Neural cell (in vitro differentiated cells): Measurements from ENCODE around the gene TAGLN2. TPM values are rescaled to one million over a fixed set of nuclear protein-coding genes. Genes with fewer than 3 reads are reported as not detected.

Experiments
- H2AFZ ChIP-seq: fragments of 200-600, 300-800 bp; sonication (generic), shearing (Covaris generic); 2 replicates; pipeline ENCODE4 v1.6.0; 2014; ENCODE audit warnings: low read depth, mild to moderate bottlenecking, antibody characterized with exemption, low read length, moderate library complexity
- H3F3A ChIP-seq: fragments of 200-600 bp; shearing (Covaris generic); 2 replicates; pipeline ENCODE4 v1.6.1; 2016; ENCODE audit warnings: mild to moderate bottlenecking, moderate library complexity, mixed read lengths, antibody characterized with exemption, low read length; ENCODE audit not compliant: insufficient read depth, poor library complexity, severe bottlenecking
- H3K27ac ChIP-seq: fragments of 200-600, 300-800 bp; sonication (generic), shearing (Covaris generic); 2 replicates; pipeline ENCODE4 v1.5.1; 2014; ENCODE audit warnings: mild to moderate bottlenecking, low read length, moderate library complexity
- H3K27me3 ChIP-seq: fragments of 300-800, 200-600 bp; sonication (generic), shearing (Covaris generic); 2 replicates; pipeline ENCODE4 v1.6.0; 2014; ENCODE audit warnings: mild to moderate bottlenecking, low read depth, low read length, moderate library complexity; ENCODE audit not compliant: insufficient read depth
- H3K36me3 ChIP-seq: fragments of 300-800, 200-600 bp; sonication (generic), shearing (Covaris generic); 2 replicates; pipeline ENCODE4 v1.5.1; 2014; ENCODE audit warnings: mild to moderate bottlenecking, antibody characterized with exemption, low read length, moderate library complexity; ENCODE audit not compliant: insufficient read depth
- H3K4me2 ChIP-seq: fragments of 300-800, 200-600 bp; sonication (generic), shearing (Covaris generic); 2 replicates; pipeline ENCODE4 v1.6.0; 2014; ENCODE audit warnings: mild to moderate bottlenecking, low read length
- H3K4me3 ChIP-seq: fragments of 300-800, 200-600 bp; sonication (generic), shearing (Covaris generic); 2 replicates; pipeline ENCODE4 v1.5.1; 2014; ENCODE audit warnings: mild to moderate bottlenecking, low read length, moderate library complexity
- H3K79me2 ChIP-seq: fragments of 200-600 bp; shearing (Covaris generic); replicated peaks from 2 replicates; pipeline ENCODE4 v1.6.0; 2014; ENCODE audit warnings: mild to moderate bottlenecking, low read length, moderate library complexity; ENCODE audit not compliant: insufficient read depth
- H3K9ac ChIP-seq: fragments of 300-800, 200-600 bp; sonication (generic), shearing (Covaris generic); 2 replicates; pipeline ENCODE4 v1.6.1; 2016; ENCODE audit warnings: mild to moderate bottlenecking, low read length, mixed read lengths
- H3K9me2 ChIP-seq: fragments of 200-600 bp; shearing (Covaris generic); 2 replicates; pipeline ENCODE4 v1.6.1; 2016; ENCODE audit warnings: mild to moderate bottlenecking, low read length, mixed read lengths; ENCODE audit not compliant: insufficient read depth
- H3K9me3 ChIP-seq: fragments of 200-600, 300-800 bp; sonication (generic), shearing (Covaris generic); 2 replicates; pipeline ENCODE4 v1.6.1; 2016; ENCODE audit warnings: mild to moderate bottlenecking, mixed run types, low read length, moderate library complexity, mixed read lengths
- H4K20me1 ChIP-seq: fragments of 200-600 bp; shearing (Covaris generic); 2 replicates; pipeline ENCODE4 v1.6.1; 2016; ENCODE audit warnings: mild to moderate bottlenecking, mixed run types; ENCODE audit not compliant: insufficient read depth
- EP300 ChIP-seq: fragments of 450-650 bp; conservative IDR thresholded peaks from 2 replicates; pipeline ENCODE4 v1.6.1; 2014; ENCODE audit warnings: antibody characterized with exemption, mild to moderate bottlenecking, moderate library complexity; ENCODE audit not compliant: poor library complexity, severe bottlenecking
- EZH2 ChIP-seq: fragments of 200-600, 300-800 bp; shearing (Covaris generic), sonication (generic); IDR thresholded peaks from 2 replicates; pipeline ENCODE4 v1.6.1; 2014; ENCODE audit warnings: antibody characterized with exemption, low read length, borderline replicate concordance, mild to moderate bottlenecking; ENCODE audit not compliant: insufficient read depth, poor library complexity, severe bottlenecking
- MXI1 ChIP-seq: fragments of 450-650 bp; conservative IDR thresholded peaks from 2 replicates; pipeline ENCODE4 v1.6.1; 2014; ENCODE audit warnings: antibody characterized with exemption, mild to moderate bottlenecking; ENCODE audit not compliant: poor library complexity, severe bottlenecking
- POLR2AphosphoS5 ChIP-seq: IDR thresholded peaks from 2 replicates; pipeline ENCODE4 v1.6.1; 2012
- RAD21 ChIP-seq: fragments of 450-650 bp; conservative IDR thresholded peaks from 2 replicates; pipeline ENCODE4 v1.6.1; 2014; ENCODE audit warnings: antibody characterized with exemption, mild to moderate bottlenecking, moderate library complexity
- REST ChIP-seq: IDR thresholded peaks from 2 replicates; pipeline ENCODE4 v1.6.1; 2012; ENCODE audit warnings: borderline replicate concordance
- SMC3 ChIP-seq: fragments of 450-650 bp; conservative IDR thresholded peaks from 2 replicates; pipeline ENCODE4 v1.6.1; 2014; ENCODE audit warnings: antibody characterized with exemption, mild to moderate bottlenecking, moderate library complexity; ENCODE audit not compliant: poor library complexity
- TAF1 ChIP-seq: IDR thresholded peaks from 2 replicates; pipeline ENCODE4 v1.6.1; 2012; ENCODE audit warnings: low read depth
- polyA plus RNA-seq: library from polyadenylated mRNA; depleted of rRNA; stranded (reverse); fragments of >200 nt; gene quantifications from 2 replicates; pipeline ENCODE4 v1.2.3, GENCODE V29; 2014
- TF ChIP-seq, protein P1 (sequence below): fragments of 450-650 bp; IDR thresholded peaks from 2 replicates; pipeline ENCODE4 v1.5.1; 2014; ENCODE audit warnings: antibody characterized with exemption, mild to moderate bottlenecking, moderate library complexity; ENCODE audit not compliant: poor library complexity, severe bottlenecking

The TAGLN2 gene
- polyA plus RNA-seq, 1 donor from 2014 or later, result 0.52 TPM

DNA sequence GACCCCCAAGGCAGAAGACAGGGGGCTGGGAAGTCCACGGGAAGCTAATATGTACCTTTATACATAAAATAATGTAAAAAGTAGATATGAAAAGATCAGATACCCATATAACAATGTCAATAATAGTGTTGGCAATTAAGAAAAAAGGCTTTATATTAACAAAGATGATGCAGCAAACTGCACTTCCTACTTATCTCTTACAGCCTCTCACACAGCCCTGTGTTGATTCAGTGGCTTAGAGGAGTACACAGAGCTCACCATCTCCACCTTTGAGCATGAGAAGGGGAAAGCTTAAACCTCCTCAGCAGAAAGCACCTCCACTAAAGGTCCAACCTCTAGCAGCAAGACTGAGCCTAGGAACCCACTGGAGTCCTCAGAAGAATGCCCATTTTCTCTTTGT lies 55.7 kb downstream of the TAGLN2 start:
- Histone ChIP-seq H4K20me1 (no peaks in the 10 kb centered on the region), H3K27me3 (no peaks in the 10 kb centered on the region), H3K36me3 (no peaks in the 10 kb centered on the region), H3K9me2 (no peaks in the 10 kb centered on the region), H3K4me2 (no peak overlapping the region), H3K9me3 (no peaks in the 10 kb centered on the region), H3K79me2 (no peaks in the 10 kb centered on the region), H3K4me3 (no peak overlapping the region), H2AFZ (no peak overlapping the region), H3F3A (no peaks in the 10 kb centered on the region), H3K27ac (no peak overlapping the region), H3K9ac (no peak overlapping the region)
- no peak for TF ChIP-seq EZH2

DNA sequence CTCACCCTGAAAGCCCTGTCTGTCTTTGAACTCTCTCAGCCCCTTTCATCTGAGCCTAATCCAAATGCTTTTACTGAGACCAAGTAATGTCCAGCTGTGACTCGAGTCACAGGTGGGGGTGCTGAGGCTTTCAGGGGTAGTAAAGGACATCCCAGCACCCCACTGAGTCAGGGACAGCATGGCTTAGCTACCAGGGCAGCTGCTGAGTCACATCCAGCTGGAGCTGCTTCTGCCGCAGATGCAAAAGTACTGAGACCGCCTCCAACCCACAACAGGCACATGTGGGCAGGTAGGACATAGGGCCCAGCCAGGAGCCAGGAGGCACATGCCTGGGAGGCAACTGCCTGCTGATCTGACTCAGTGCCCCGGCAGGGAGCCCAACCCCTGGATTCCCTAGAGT lies 56.1 kb downstream of the TAGLN2 start:
- Histone ChIP-seq H2AFZ (no peak overlapping the region), H3K4me3 (no peak overlapping the region), H3K27ac (no peak overlapping the region), H3K79me2 (no peaks in the 10 kb centered on the region), H3F3A (no peaks in the 10 kb centered on the region), H3K36me3 (no peaks in the 10 kb centered on the region), H3K9me2 (no peaks in the 10 kb centered on the region), H3K27me3 (no peaks in the 10 kb centered on the region), H4K20me1 (no peaks in the 10 kb centered on the region), H3K4me2 (no peak overlapping the region), H3K9me3 (no peaks in the 10 kb centered on the region), H3K9ac (no peak overlapping the region)
- TF ChIP-seq POLR2AphosphoS5, result no peak
- TF ChIP-seq, protein P1, sequence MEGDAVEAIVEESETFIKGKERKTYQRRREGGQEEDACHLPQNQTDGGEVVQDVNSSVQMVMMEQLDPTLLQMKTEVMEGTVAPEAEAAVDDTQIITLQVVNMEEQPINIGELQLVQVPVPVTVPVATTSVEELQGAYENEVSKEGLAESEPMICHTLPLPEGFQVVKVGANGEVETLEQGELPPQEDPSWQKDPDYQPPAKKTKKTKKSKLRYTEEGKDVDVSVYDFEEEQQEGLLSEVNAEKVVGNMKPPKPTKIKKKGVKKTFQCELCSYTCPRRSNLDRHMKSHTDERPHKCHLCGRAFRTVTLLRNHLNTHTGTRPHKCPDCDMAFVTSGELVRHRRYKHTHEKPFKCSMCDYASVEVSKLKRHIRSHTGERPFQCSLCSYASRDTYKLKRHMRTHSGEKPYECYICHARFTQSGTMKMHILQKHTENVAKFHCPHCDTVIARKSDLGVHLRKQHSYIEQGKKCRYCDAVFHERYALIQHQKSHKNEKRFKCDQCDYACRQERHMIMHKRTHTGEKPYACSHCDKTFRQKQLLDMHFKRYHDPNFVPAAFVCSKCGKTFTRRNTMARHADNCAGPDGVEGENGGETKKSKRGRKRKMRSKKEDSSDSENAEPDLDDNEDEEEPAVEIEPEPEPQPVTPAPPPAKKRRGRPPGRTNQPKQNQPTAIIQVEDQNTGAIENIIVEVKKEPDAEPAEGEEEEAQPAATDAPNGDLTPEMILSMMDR, result no peak
- TF ChIP-seq EZH2, result no peak
- TF ChIP-seq RAD21, result no peak
- TF ChIP-seq MXI1, result no peak
- TF ChIP-seq EP300, result no peak
- TF ChIP-seq TAF1, result no peak
- no peak for TF ChIP-seq REST
- TF ChIP-seq SMC3, result no peak

- no peaks in the 10 kb centered on the region for H3F3A ChIP-seq
- no peaks in the 10 kb centered on the region for H3K27me3 ChIP-seq
- H3K79me2 ChIP-seq, result no peaks in the 10 kb centered on the region
- no peak overlapping the region for H3K4me2 ChIP-seq
- H3K36me3 ChIP-seq, result no peaks in the 10 kb centered on the region
- H4K20me1 ChIP-seq, result no peaks in the 10 kb centered on the region
- no peak overlapping the region for H3K9ac ChIP-seq
- H3K4me3 ChIP-seq, result no peak overlapping the region
- H3K27ac ChIP-seq, result no peak overlapping the region
- no peak overlapping the region for H2AFZ ChIP-seq
- no peak for TF ChIP-seq SMC3
- no peak for TF ChIP-seq RAD21
- no peak for TF ChIP-seq EP300
- no peak for TF ChIP-seq MXI1
- TF ChIP-seq, protein P1, result no peak
- no peak for TF ChIP-seq EZH2
- TF ChIP-seq POLR2AphosphoS5, result no peak
- no peak for TF ChIP-seq REST
- TF ChIP-seq TAF1, result no peak
- no peaks in the 10 kb centered on the region for H3K9me3 ChIP-seq
- no peaks in the 10 kb centered on the region for H3K9me2 ChIP-seq
Measured at GRCh38 chr1:159868766-159869165, 56.5 kb downstream of the TAGLN2 start.
